GM12878 (cell line): ENCODE data around the gene KCNIP3. TPM values are rescaled to one million over a fixed set of nuclear protein-coding genes. Genes with fewer than 3 reads are reported as not detected.
"Not testable (repeated sequence)": the region's sequence is repeated elsewhere in the genome, so short reads cannot be mapped to it uniquely, and the experiment has no call there.

Source experiments
- ATAC-seq: fragments of 200-7000 bp; cut with Tn5 transposase; 3 replicates; pipeline ENCODE4 v1.9.1; 2020; ENCODE audit warnings: mild to moderate bottlenecking, moderate library complexity
- BruUV-seq: library from RNA; stranded (reverse); fragments of 400-500 nt; replicated peaks from 2 replicates; lab custom pipeline; 2021; lab: Mats Ljungman, UMichigan
- CTCF ChIA-PET: fragments of 300-600 bp; sonication (Branson Sonifier 250); formaldehyde crosslinking; extraction: SDS; loops from one replicate; lab custom pipeline; 2021; ENCODE audit warnings: inconsistent platforms; lab: Yijun Ruan, JAX
- POLR2A ChIA-PET: fragments of 350-600 bp; formaldehyde crosslinking; extraction: SDS; loops from one replicate; lab custom pipeline; 2021; ENCODE audit warnings: inconsistent platforms; lab: Charles Lee
- RAD21 ChIA-PET: fragments of 300-600 bp; sonication (Branson Sonifier 250); formaldehyde crosslinking; loops from one replicate; lab custom pipeline; 2023; ENCODE audit warnings: antibody characterized with exemption; ENCODE audit not compliant: unreplicated experiment; lab: Charles Lee
- SMC1A ChIA-PET: fragments of 300-600 bp; sonication (Branson Sonifier 250); formaldehyde crosslinking; loops from one replicate; lab custom pipeline; 2023; ENCODE audit not compliant: unreplicated experiment, uncharacterized antibody; lab: Charles Lee
- DNase-seq: peaks from one replicate; pipeline ENCODE4 v3.0.0-alpha.2; 2011; ENCODE audit warnings: low read depth, low spot score
- FAIRE-seq: peaks from 3 replicates; lab custom pipeline; 2011; peaks lifted over from hg19 to GRCh38; lab: Jason Lieb, UNC
- H2AFZ ChIP-seq: 2 replicates; pipeline ENCODE4 v1.6.0; 2011; ENCODE audit warnings: low read depth, low read length, control low read depth; ENCODE audit not compliant: control insufficient read depth
- H3K27ac ChIP-seq: 2 replicates; pipeline ENCODE4 v1.5.1; 2011; ENCODE audit warnings: control low read depth; ENCODE audit not compliant: control insufficient read depth, insufficient read depth
- H3K27me3 ChIP-seq, 2 experiments: replicated peaks in 1 of 2; 2 replicates each; pipeline versions ENCODE4 v1.6.0 to v1.6.1; 2011; ENCODE audit warnings: low read length in 1 of 2; ENCODE audit not compliant: control insufficient read depth in 2 of 2, insufficient read depth in 2 of 2
- H3K36me3 ChIP-seq, 2 experiments: 2 replicates each; pipeline ENCODE4 v1.5.1; 2011; ENCODE audit warnings: low read length in 1 of 2; ENCODE audit not compliant: control insufficient read depth in 2 of 2, insufficient read depth in 2 of 2
- H3K4me1 ChIP-seq: 2 replicates; pipeline ENCODE4 v1.6.1; 2011; ENCODE audit warnings: mild to moderate bottlenecking, low read length, moderate library complexity, mixed read lengths; ENCODE audit not compliant: control insufficient read depth, insufficient read depth
- H3K4me2 ChIP-seq: 2 replicates; pipeline ENCODE4 v1.6.0; 2011; ENCODE audit warnings: control low read depth; ENCODE audit not compliant: control insufficient read depth, insufficient read depth
- H3K4me3 ChIP-seq: fragments of 200-600 bp; sonication (generic); 2 replicates; pipeline ENCODE4 v1.5.1; 2016
- H3K79me2 ChIP-seq: 2 replicates; pipeline ENCODE4 v1.6.0; 2011; ENCODE audit warnings: low read length; ENCODE audit not compliant: control insufficient read depth, insufficient read depth
- H3K9ac ChIP-seq: 2 replicates; pipeline ENCODE4 v1.8.0; 2011; ENCODE audit warnings: low read length, control low read depth, mixed read lengths; ENCODE audit not compliant: control insufficient read depth, insufficient read depth
- H3K9me3 ChIP-seq: replicated peaks from 3 replicates; pipeline ENCODE4 v1.5.1; 2011; ENCODE audit warnings: mild to moderate bottlenecking, low read length; ENCODE audit not compliant: control insufficient read depth, insufficient read depth
- H4K20me1 ChIP-seq: 2 replicates; pipeline ENCODE4 v1.6.0; 2011; ENCODE audit not compliant: control insufficient read depth, insufficient read depth
- WGBS: methylation state at CpG from one replicate; pipeline ENCODE4 v1.1.6; 2016; ENCODE audit warnings: low lambda C conversion rate; ENCODE audit not compliant: insufficient replicate concordance, insufficient coverage; ENCODE audit errors: missing lambda C conversion rate; 5-methylcytosine and 5-hydroxymethylcytosine counted together
- in situ Hi-C: fragments of 300-500 bp; cut with MboI; formaldehyde crosslinking; loops from 9 replicates; pipeline ENCODE4 v1.14.3; 2018; ENCODE audit warnings: mixed read lengths
- intact Hi-C: fragments of 100-400 bp; cut with micrococcal nuclease; formaldehyde crosslinking; loops from one replicate; pipeline ENCODE4 v1.14.2; 2022; ENCODE audit not compliant: unreplicated experiment
- polyA plus RNA-seq, 11 experiments: library from polyadenylated mRNA; depleted of rRNA in 4 of 11; unstranded in 6 of 11; stranded (reverse) in 5 of 11; fragments of >200 nt; fragmentation: Nextera tagmentation in 4 of 11; fragmentation: Illumina TruSeq in 1 of 11; extraction: Ambion mirVana in 4 of 11; extraction: Trizol in 1 of 11; gene quantifications; 1 replicate in 1 of 11; 2 replicates in 10 of 11; pipeline versions ENCODE4 v1.2.1 to v1.2.3, GENCODE V29; 2011 to 2016; ENCODE audit warnings: inconsistent platforms in 2 of 11, missing spikeins in 2 of 11, low read depth in 1 of 11
- total RNA-seq, 4 experiments: library from RNA; depleted of rRNA in 3 of 4; stranded (reverse); fragments of >200 nt in 3 of 4; fragmentation: Illumina TruSeq in 1 of 4; extraction: Trizol in 1 of 4; gene quantifications; 2 replicates each; pipeline versions ENCODE4 v1.2.1 to v1.2.3, GENCODE V29; 2013 to 2021

The KCNIP3 gene
- total and polyA plus RNA-seq, 10 of the 15 experiments (the other 5 are each of a cell fraction or from before 2014, with no cell fraction given): not detected

DNA sequence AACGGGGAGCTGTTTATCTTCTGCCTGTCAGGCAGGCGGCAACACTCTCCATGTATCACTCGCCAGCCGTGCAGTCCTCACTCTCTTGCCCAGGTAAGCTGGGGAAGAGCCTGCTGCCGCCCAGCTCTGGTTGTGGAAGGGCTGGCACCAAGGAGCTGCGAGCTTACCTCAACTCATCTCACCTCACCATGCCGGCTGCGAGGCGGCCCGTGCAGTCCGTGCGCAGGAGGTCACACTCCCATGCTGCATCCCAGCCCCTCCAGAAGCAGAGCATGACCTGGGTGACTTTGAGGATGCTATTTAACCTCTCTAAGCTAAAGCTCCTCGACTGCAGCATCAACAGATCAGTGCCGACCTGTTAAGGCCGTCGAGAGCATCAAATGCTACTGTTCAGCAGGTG, 118.4 kb downstream of the KCNIP3 start:
- in situ Hi-C loops, H3K4me3 ChIP-seq, intact Hi-C loops, FAIRE-seq, H3K79me2 ChIP-seq, H3K9ac ChIP-seq, H3K4me1 ChIP-seq, H4K20me1 ChIP-seq, H3K27me3 ChIP-seq, POLR2A ChIA-PET, BruUV-seq, RAD21 ChIA-PET, H3K27ac ChIP-seq, H2AFZ ChIP-seq, ATAC-seq, H3K9me3 ChIP-seq, DNase-seq, H3K4me2 ChIP-seq, H3K36me3 ChIP-seq: not testable (repeated sequence)
- ChIA-PET SMC1A (interaction anchor here (0.7 kb wide), 1 partner anchor 250 kb away, joined by 3 read pairs; no protein-coding TSS in a partner anchor), CTCF (interaction anchor here (1.7 kb wide), 1 partner anchor 26 kb away, joined by 4 read pairs; no protein-coding TSS in a partner anchor)
- 92% methylated on average over 16 of the region's 16 CpGs for WGBS

DNA sequence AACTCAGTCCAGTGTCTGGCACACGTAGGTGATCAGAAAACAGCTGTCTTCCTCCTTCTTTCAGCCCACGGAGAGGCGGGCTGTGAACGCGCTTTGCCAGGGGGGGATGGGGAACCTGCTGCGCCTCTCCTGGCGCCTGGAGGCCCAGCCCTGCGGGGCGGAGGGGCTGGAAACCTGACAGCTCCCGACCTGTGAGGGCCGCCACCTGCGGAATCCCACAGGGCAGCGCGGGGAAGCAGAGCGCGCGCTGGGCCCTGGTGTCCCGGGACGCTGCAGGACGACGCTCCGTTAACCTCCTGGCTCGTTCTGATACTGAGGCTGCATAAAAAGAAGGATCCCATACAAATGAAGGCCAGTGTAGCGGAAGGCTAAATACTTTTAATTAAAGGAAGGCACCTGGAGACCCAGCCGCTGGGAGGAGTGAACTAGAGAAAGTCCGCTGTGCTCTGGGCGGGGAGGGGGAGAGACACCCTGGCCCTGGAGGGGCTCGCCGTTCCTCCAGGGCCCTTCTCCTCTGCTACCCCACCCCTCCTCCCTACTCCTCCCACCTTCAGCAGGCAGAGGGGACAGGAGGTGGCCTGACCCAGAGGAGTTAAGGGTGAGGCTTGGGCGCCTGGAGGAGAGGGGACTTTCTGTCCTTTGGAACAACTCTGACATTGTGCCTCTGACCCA, 130.2 kb downstream of the KCNIP3 start:
- H3K4me1 ChIP-seq, H3K36me3 ChIP-seq, BruUV-seq, in situ Hi-C loops, ATAC-seq, H3K4me2 ChIP-seq, H3K9ac ChIP-seq, H3K27ac ChIP-seq, CTCF ChIA-PET, SMC1A ChIA-PET, H3K79me2 ChIP-seq, H4K20me1 ChIP-seq, FAIRE-seq, H3K27me3 ChIP-seq, H3K9me3 ChIP-seq, intact Hi-C loops, H3K4me3 ChIP-seq, DNase-seq, POLR2A ChIA-PET, H2AFZ ChIP-seq, RAD21 ChIA-PET: not testable (repeated sequence)
- WGBS: 22% methylated on average over 5 of the region's 30 CpGs

DNA sequence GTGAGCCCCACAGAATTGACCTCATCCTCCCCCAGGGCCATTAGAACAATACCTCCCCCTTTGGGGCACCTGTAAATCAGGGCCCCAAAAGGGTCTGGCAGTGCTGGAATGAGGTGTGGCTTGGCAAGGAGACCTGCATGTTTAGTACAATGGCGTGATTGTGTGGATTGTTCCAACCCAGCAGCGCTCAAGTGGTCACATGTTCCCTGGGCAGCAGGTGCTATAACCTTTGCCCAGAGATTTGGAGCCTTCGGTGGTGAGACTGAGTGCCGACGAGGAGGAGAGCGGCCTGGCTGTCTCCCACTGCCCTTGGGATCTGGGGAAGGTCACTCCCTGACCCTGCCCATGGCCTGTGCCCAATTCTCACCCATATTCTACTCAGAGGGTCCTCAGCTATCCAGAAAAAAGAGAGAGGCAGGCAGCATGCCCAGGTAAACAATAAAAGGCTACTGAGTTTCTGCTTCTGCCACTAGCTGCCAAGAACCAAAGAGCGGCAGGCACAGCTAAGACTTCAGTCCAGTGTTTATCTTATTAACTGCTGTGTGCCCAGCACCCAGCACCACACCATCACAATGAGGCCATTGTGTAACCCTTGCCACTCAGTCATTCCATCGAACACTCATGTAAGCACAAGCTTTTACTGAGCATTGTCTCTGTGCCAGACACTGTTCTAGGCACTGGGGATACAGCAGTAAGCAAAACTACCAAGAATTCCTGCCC, 132.8 kb downstream of the KCNIP3 start:
- H3K27ac ChIP-seq, ATAC-seq, H4K20me1 ChIP-seq, H3K36me3 ChIP-seq, FAIRE-seq, H2AFZ ChIP-seq, H3K27me3 ChIP-seq, CTCF ChIA-PET, in situ Hi-C loops, H3K4me3 ChIP-seq, H3K79me2 ChIP-seq, H3K9me3 ChIP-seq, SMC1A ChIA-PET, H3K4me2 ChIP-seq, H3K4me1 ChIP-seq, DNase-seq, POLR2A ChIA-PET, RAD21 ChIA-PET, intact Hi-C loops, H3K9ac ChIP-seq, BruUV-seq: not testable (repeated sequence)
- no CpG with 5 or more reads among the region's 8 CpGs for WGBS

DNA sequence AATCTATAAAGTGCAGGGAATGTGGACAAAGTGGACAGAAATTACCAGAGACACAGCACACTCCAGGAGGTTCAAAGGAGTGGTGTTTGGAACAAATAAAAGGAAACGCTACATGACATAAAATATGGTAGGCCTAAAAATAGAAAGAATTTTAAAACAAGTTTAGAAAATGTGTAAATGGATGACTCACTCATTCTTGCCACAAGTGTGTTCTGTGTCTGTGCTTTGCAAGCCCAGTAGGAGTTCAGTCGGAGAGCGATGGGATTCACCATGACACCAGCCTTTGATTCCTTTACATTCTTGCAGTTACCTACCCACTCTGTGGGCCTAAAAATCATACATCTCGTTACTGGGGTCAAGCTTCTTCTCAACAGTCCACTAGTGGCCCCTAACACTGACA, 136.2 kb downstream of the KCNIP3 start:
- H2AFZ ChIP-seq, FAIRE-seq, CTCF ChIA-PET, H3K4me2 ChIP-seq, POLR2A ChIA-PET, intact Hi-C loops, H4K20me1 ChIP-seq, DNase-seq, RAD21 ChIA-PET, in situ Hi-C loops, H3K4me1 ChIP-seq, H3K36me3 ChIP-seq, H3K9ac ChIP-seq, SMC1A ChIA-PET, H3K9me3 ChIP-seq, BruUV-seq, H3K4me3 ChIP-seq, ATAC-seq, H3K79me2 ChIP-seq, H3K27me3 ChIP-seq, H3K27ac ChIP-seq: not testable (repeated sequence)
- 0% methylated on average over 1 of the region's 4 CpGs for WGBS
